Central memory CD4-positive, alpha-beta T cell (primary cell): ENCODE data around the gene RAVER2.
A peak's percentile ranks its signal among the peaks of the same experiment; 100 is the strongest.
"Not testable (repeated sequence)": the region's sequence is repeated elsewhere in the genome, so short reads cannot be mapped to it uniquely, and the experiment has no call there.

Source experiments
- DNase-seq: peaks from one replicate; pipeline ENCODE4 v3.0.0; 2022
- total RNA-seq, 3 experiments: gene quantifications; one replicate each; lab custom pipeline; 2026; lab: John Stamatoyannopoulos, UW

RAVER2 gene, protein sequence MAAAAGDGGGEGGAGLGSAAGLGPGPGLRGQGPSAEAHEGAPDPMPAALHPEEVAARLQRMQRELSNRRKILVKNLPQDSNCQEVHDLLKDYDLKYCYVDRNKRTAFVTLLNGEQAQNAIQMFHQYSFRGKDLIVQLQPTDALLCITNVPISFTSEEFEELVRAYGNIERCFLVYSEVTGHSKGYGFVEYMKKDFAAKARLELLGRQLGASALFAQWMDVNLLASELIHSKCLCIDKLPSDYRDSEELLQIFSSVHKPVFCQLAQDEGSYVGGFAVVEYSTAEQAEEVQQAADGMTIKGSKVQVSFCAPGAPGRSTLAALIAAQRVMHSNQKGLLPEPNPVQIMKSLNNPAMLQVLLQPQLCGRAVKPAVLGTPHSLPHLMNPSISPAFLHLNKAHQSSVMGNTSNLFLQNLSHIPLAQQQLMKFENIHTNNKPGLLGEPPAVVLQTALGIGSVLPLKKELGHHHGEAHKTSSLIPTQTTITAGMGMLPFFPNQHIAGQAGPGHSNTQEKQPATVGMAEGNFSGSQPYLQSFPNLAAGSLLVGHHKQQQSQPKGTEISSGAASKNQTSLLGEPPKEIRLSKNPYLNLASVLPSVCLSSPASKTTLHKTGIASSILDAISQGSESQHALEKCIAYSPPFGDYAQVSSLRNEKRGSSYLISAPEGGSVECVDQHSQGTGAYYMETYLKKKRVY
- total RNA-seq = 2.0 to 7.3 (median 4.1) reads per million in 3 experiments

GRCh38 chr1:64744492-64745180, at the start of gene RAVER2:
RAVER2 (plus strand) TSS chr1:64745075; CDS start chr1:64745173, 98 bp downstream.
- DNase-seq = peak; percentile 56

GRCh38 chr1:64696879-64697278, 48.0 kb upstream of the RAVER2 start:
- no peak for DNase-seq

DNA sequence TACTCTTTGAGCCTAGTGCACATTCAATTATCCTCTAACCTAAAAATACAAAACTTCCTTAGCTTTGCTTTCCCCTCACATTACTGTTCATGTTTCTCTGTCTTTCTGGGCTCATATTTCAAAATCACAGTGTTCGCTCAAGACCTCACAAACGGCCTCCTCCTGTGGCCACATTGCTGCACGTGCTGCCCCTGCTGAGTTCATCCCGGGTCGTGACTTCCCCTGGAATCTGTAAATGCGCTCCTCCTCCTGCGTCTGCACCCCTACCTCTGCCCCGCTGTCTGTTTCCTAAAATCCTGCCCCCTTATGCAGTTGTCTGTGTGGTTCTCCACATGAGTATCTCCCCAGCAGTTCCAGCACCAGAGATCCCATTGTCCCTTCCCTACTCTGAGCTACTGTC, 45.5 kb upstream of the RAVER2 start:
- DNase-seq = no peak

DNA sequence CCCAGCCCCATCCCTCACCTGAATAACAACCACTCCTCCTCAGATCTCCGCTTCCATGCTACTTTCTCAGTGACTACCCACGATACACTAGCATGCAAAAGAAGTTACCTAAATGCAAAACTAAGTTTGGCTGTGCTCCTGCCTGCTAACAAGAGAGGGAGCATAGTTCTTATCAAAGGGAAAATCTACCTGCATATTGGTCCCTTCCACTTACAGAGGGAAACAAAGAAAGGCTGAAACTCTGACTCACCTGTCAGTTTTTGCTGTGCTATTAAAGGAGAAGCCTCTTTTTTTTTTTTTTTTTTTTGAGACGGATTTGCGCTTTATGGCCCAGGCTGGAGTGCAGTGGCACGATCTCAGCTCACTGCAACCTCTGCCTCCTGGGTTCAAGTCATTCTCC, 43.8 kb upstream of the RAVER2 start:
- no peak for DNase-seq

DNA sequence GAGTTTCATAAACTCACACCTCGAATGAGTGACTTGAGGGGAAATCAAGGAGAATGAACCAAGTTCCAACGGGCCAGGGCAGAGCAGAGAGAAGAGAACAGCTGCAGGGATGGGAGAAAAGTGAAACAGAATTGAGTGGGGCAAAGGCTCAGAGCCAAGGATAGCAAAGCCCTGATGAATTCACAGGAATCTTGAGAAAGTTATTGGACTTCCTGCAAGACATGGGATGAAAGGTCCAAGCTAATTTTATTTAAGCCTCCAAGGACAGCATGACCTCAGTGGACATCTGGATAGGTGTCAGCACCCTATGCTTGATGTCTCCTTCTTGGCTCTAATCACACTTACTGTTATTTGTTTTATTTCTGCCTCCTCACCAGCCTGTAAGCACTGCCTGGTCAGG, 43.0 kb upstream of the RAVER2 start:
- DNase-seq = no peak

DNA sequence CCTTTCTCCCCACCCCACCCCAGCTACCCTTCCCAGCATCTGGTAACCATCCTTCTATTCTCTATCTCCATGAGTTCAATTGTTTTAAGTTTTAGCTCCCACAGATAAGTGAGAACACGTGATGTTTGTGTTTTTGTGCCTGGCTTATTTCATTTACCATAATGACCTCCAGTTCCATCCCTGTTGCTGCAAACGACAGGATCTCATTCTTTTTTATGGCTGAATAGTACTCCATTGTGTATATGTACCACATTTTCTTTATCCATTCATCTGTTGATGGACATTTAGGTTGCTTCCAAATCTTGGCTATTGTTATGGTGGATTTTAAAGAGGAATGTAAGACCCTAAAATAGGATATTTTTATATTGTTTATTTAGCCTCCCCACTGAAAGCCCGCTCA, 42.2 kb upstream of the RAVER2 start:
- not testable (repeated sequence) for DNase-seq

DNA sequence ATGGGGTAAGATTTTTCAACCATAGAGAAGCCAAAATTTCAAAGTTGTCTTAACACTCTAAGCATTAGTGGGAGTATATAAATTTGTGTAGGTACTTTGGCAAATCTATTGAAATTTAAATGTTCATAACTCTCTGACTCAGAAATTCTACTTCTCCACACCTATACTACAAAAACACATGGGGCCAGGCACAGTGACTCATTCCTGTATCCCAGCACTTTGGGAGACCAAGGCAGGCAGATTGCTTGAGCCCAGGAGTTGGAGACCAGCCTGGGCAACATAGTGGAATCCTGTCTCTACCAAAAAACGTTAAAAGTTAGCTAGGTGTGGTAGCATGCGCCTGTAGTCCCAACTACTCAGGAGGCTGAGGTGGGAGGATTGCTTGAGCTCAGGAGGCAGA, 41.3 kb upstream of the RAVER2 start:
- DNase-seq = no peak

DNA sequence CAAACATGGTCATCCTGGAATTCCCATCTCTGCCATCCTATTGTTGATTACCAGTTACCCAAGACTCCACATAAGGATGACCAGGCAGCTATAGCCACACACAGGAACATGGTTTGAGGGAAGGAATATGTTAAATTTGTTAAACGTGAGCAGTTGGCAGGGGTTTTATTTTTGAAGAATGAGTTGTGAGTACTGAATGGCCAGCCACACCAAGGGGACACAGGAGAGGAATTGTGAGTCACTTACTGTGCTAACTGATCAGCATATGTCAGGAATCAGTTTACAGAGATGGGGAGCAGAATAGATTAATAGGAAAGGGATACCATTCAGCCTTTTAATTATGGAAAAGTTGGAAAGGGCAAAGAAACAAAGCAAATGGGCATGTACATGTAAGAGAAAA, 39.3 kb upstream of the RAVER2 start:
- DNase-seq = no peak

DNA sequence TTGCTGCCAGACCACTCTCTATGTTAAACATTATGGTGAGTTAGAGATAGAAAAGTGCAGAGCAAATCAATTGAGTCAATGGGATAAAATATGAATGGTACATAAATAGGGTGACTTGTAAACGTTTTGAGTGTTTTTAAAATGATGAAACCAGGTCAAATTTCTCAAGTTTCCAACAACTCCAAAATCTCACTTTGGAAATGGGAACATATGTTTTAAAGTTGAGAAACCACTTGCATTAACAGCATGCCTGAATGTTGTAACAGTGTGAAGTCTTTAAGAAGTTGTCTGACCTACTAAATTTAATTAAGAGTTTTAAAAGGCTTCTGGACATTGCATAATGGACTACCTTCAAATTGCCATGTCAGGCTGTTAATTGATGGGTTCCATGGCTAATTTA, 33.6 kb upstream of the RAVER2 start:
- no peak for DNase-seq

DNA sequence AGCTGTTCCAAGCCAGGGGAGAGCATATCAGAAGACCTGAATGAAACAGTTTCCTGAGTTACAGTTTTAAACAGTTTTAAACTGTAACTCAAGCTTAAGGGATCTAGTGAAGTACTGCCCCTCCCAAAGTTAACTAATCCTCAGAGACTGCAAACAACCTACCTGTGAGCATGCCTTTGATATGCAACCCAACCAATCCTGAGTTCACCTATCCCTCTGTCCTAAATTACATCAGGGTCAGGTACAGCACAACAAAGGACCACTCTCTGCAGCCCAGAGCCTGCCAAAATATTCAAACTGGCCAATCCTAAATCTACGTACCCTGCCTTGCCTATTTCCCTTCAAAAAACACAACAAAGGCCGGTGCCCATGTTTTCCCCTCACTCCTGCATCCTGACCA, 32.8 kb upstream of the RAVER2 start:
- DNase-seq = no peak

DNA sequence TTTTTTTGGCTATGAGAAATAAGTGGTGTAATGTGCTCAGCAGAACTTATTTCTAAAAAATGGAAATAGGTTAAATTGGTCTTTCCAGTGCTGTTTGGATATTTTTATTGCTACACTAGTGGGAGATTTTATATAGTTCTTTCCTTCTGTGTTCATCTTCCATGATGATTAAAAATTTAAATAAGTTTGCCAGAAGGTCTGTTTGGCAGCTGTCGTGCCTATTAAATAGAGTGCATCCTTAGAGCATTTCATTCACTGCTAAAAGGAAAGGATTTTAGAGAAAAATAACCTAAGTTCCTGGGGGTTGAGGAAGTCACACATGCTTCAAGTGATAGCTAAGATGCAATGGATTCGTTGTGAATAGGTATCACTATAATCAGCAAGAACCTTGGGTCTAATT, 29.7 kb upstream of the RAVER2 start:
- no peak for DNase-seq

DNA sequence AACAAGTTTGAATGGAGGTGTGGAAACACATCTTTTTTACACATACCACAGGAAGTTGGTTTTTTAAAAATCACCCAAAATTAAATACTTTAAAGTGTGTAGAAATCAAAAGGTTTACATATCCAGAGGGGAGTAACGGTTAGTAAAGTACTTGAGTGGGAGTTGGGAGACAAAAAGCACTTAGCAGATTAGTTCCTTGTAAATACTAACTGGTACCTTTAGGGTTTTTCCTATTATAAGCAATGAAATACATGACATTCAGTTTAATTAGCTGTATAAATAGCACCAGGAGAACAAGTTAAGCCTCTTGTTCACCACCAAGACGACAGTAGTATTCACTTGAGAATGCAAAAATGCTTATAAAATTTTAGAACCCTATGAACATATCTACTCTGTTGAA, 23.7 kb upstream of the RAVER2 start:
- DNase-seq = no peak

- DNase-seq = no peak
Observed at GRCh38 chr1:64721576-64722145, 23.2 kb upstream of the RAVER2 start.

- DNase-seq = no peak
Observed at GRCh38 chr1:64727861-64728260, 17.0 kb upstream of the RAVER2 start.

- DNase-seq = no peak
Observed at GRCh38 chr1:64733581-64734286, 11.1 kb upstream of the RAVER2 start.

DNA sequence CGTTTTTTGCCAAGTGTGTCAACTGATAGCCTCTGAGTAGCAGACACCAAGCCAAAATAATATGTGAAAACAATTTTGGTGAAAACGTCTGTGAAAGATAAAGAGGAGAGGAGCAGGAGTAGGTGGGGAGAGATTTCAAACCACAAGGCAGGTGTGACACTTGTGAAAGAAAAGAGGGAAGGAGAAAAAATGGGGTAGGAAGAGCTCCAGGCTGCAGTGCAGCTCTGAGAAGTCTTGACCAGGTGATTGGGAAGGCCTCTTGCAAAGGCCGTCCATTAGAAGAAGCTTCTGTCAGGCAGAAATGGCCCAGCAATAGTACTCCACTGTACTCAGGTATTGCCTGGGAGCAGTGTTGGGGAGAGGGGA, 10.6 kb upstream of the RAVER2 start:
- no peak for DNase-seq

- DNase-seq = not testable (repeated sequence)
Observed at GRCh38 chr1:64740687-64741086, 4.2 kb upstream of the RAVER2 start.

GRCh38 chr1:64743954-64744491, 852 bp upstream of the RAVER2 start:
- DNase-seq = no peak

DNA sequence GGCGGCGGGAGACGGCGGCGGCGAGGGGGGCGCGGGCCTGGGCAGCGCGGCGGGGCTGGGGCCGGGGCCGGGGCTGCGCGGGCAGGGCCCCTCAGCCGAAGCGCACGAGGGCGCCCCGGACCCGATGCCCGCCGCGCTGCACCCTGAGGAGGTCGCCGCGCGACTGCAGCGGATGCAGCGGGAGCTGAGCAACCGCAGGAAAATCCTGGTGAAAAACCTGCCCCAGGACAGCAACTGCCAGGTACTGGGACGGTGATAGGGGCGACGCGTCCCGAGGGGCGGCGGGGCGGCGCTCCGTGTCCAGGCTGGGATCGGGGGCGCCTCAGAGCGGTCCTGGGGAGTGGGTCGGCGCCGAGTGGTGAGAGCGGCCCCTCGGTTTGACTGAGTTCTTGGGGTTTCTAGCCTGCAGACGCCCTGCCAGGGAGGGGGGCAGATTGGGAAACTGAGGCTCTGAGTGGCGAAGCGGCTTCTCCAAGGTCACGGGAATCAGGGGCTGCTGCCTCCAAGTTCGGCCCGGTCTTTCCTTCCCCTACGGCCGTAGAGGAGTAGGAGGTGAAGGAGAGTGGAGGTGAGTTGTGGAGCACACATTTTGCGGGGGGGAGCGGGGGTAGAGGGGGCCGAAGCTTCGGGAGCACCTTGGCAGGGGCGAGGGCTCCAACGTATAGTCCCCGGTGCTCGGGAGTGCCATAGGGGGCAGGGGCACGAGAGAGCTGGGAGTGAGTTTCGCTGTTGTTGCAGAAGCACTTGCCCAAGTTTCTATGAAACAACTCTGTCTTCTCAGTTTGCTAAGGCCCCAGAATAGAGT, 508 bp downstream of the RAVER2 start:
- DNase-seq = peak; percentile 3

- DNase-seq = no peak
Observed at GRCh38 chr1:64745986-64746940, 1.4 kb downstream of the RAVER2 start.
